Psoas muscle (tissue), 8 donors: ENCODE data around the gene FXR1. TPM values are rescaled to one million over a fixed set of nuclear protein-coding genes. Genes with fewer than 3 reads are reported as not detected.

Experiments used
- ATAC-seq, 4 donors: fragments of 200-7000 bp; cut with Tn5 transposase; one replicate each; pipeline ENCODE4 v1.9.1; 2020; ENCODE audit warnings: moderate library complexity in 3 of 4, mild to moderate bottlenecking in 2 of 4
- DNase-seq, 2 donors: peaks; one replicate each; pipeline ENCODE4 v3.0.0-alpha.2; 2020
- H3K27ac ChIP-seq: fragments of 200-600 bp; one replicate; pipeline ENCODE4 v1.8.0; 2022
- H3K27me3 ChIP-seq, 3 donors: fragments of 200-600 bp in 1 of 3; one replicate each; pipeline versions ENCODE4 v1.6.1 to v1.8.0; 2013 to 2022; ENCODE audit warnings: low read length in 2 of 3, mild to moderate bottlenecking in 2 of 3, moderate library complexity in 1 of 3; ENCODE audit not compliant: insufficient read depth in 3 of 3
- H3K36me3 ChIP-seq, 2 donors: fragments of 200-600 bp in 1 of 2; one replicate each; pipeline versions ENCODE4 v1.6.1 to v1.8.0; 2013 to 2022; ENCODE audit warnings: low read depth in 1 of 2, mild to moderate bottlenecking in 1 of 2, moderate library complexity in 1 of 2; ENCODE audit not compliant: insufficient read depth in 1 of 2
- H3K4me1 ChIP-seq: fragments of 200-600 bp; one replicate; pipeline ENCODE4 v1.8.0; 2022
- H3K4me3 ChIP-seq: fragments of 200-600 bp; one replicate; pipeline ENCODE4 v1.8.0; 2022; ENCODE audit warnings: mild to moderate bottlenecking
- H3K9me3 ChIP-seq: fragments of 200-600 bp; one replicate; pipeline ENCODE4 v1.8.0; 2022
- CTCF ChIP-seq: fragments of 200-600 bp; IDR thresholded peaks from one replicate; pipeline ENCODE4 v1.8.0; 2022; ENCODE audit warnings: antibody characterized with exemption
- WGBS, 3 donors: extraction: QIAGEN DNeasy Blood & Tissue Kit; methylation state at CpG; one replicate each; pipeline versions ENCODE4 v1.1.6 to v1.1.7; 2013; 5-methylcytosine and 5-hydroxymethylcytosine counted together
- intact Hi-C, 2 donors: fragments of 100-400 bp; cut with DNase I; formaldehyde crosslinking; loops; one replicate each; pipeline versions ENCODE4 v1.11.0 to v1.14.2; 2022
- polyA plus RNA-seq, 3 donors: library from polyadenylated mRNA; stranded (reverse); fragments of 200-250 nt; gene quantifications; one replicate each; pipeline ENCODE4 v1.2.3, GENCODE V29; 2013
- total RNA-seq, 4 donors: library from RNA; stranded (reverse); fragmentation: NEBNext Ultra II Directional in 2 of 4; extraction: Animal tissue kit (Norgen Biotek cat#: 25700) in 2 of 4; gene quantifications; one replicate each; pipeline versions ENCODE4 v1.2.1 to v1.2.4, GENCODE V29; 2021 to 2023
- donor health status: healthy with polysubstance abuse.
- donor health status: DM: no; HTN: no; CAD: no; lungs with moderate emphysema.
- donor health status: Bipolar disorder and iron deficiency.
- donor health status: healthy.
- donor health status: DM: yes; HTN: yes; CAD: no.
- donor health status: DM: no; HTN: no; CAD: no.
- donor health status: DM: no; HTN: no; CAD: no.
- donor health status: DM: yes; HTN: yes; CAD: no.

The FXR1 gene
- total and polyA plus RNA-seq, 7 donors, result 199 to 779 (median 674) TPM

- intact Hi-C loops, result loop anchor here in 1 of 2 donors (2.0 kb wide), 1 partner anchor 38 kb away; the partner anchor contains the start of gene FXR1
- Histone ChIP-seq H3K36me3 (no peaks in the 10 kb centered on the region), H3K27me3 (no peaks in the 10 kb centered on the region), H3K4me3 (no peak overlapping the region), H3K9me3 (no peaks in the 10 kb centered on the region), H3K27ac (peak overlapping the region; percentile 81), H3K4me1 (peaks cover 17% of the 10 kb centered on the region)
- DNase-seq (no peak), ATAC-seq (peak; percentile 16 to 60 (median 42))
- TF ChIP-seq CTCF, result no peak
- 10 to 36% (median 21%) methylated on average over 2 of the region's 2 CpGs for WGBS, 3 donors
Measured at GRCh38 chr3:180875124-180875698, 37.3 kb upstream of the FXR1 start.

GRCh38 chr3:180881065-180881801 lies 31.2 kb upstream of the FXR1 start:
- Histone ChIP-seq H3K4me3 (no peak overlapping the region), H3K27ac (no peak overlapping the region), H3K9me3 (no peaks in the 10 kb centered on the region), H3K36me3 (no peaks in the 10 kb centered on the region), H3K4me1 (no peaks in the 10 kb centered on the region), H3K27me3 (no peaks in the 10 kb centered on the region)
- TF ChIP-seq CTCF, result no peak
- intact Hi-C loops, result no loop called here
- ATAC-seq (no peak), DNase-seq (no peak)
- 88 to 90% (median 88%) methylated on average over 15 of the region's 15 CpGs for WGBS, 3 donors

- DNase-seq, result no peak
- 82 to 85% (median 84%) methylated on average over 4 of the region's 4 CpGs for WGBS, 3 donors
- intact Hi-C loops, result no loop called here
Measured at GRCh38 chr3:180882115-180882514, 30.4 kb upstream of the FXR1 start.

GRCh38 chr3:180888992-180889560 lies 23.4 kb upstream of the FXR1 start:
- DNase-seq, result no peak
- Histone ChIP-seq H3K4me1 (no peaks in the 10 kb centered on the region), H3K9me3 (peaks cover 14% of the 10 kb centered on the region), H3K4me3 (no peak overlapping the region), H3K36me3 (no peaks in the 10 kb centered on the region), H3K27ac (no peak overlapping the region), H3K27me3 (no peaks in the 10 kb centered on the region)
- intact Hi-C loops, result no loop called here
- no peak for ATAC-seq
- WGBS, 3 donors, result 81 to 84% (median 84%) methylated on average over 6 of the region's 6 CpGs
- TF ChIP-seq CTCF, result no peak

More at GRCh38 chr3:180882115-180882514, 30.4 kb upstream of the FXR1 start:
- no peak overlapping the region for H3K4me3 ChIP-seq
- TF ChIP-seq CTCF, result no peak
- no peaks in the 10 kb centered on the region for H3K36me3 ChIP-seq
- H3K27ac ChIP-seq, result no peak overlapping the region
- no peaks in the 10 kb centered on the region for H3K9me3 ChIP-seq
- H3K4me1 ChIP-seq, result no peaks in the 10 kb centered on the region
- ATAC-seq, result no peak
- no peaks in the 10 kb centered on the region for H3K27me3 ChIP-seq
